Parathyroid adenoma (tissue), 2 donors: ENCODE measurements around the gene DNAH8.

Experiments
- H2AFZ ChIP-seq: fragments of 300-600 bp; sonication (generic); one replicate; pipeline ENCODE4 v1.7.0; 2017; ENCODE audit warnings: antibody characterized with exemption, mild to moderate bottlenecking
- H3K27ac ChIP-seq: fragments of 300-600 bp; sonication (generic); one replicate; pipeline ENCODE4 v1.7.0; 2017
- H3K27me3 ChIP-seq: fragments of 300-600 bp; sonication (generic); one replicate; pipeline ENCODE4 v1.7.0; 2017; ENCODE audit warnings: low read length; ENCODE audit not compliant: control insufficient read depth, insufficient read depth
- H3K36me3 ChIP-seq: fragments of 300-600 bp; sonication (generic); one replicate; pipeline ENCODE4 v1.7.0; 2017; ENCODE audit warnings: low read length; ENCODE audit not compliant: control insufficient read depth, insufficient read depth
- H3K4me1 ChIP-seq: fragments of 300-600 bp; sonication (generic); one replicate; pipeline ENCODE4 v1.7.0; 2017; ENCODE audit warnings: control low read depth
- H3K4me2 ChIP-seq: fragments of 300-600 bp; sonication (generic); one replicate; pipeline ENCODE4 v1.7.0; 2017; ENCODE audit warnings: low read length
- H3K4me3 ChIP-seq: fragments of 300-600 bp; sonication (generic); one replicate; pipeline ENCODE4 v1.7.0; 2017; ENCODE audit warnings: low read depth, low read length
- H3K79me2 ChIP-seq: fragments of 300-600 bp; sonication (generic); one replicate; pipeline ENCODE4 v1.7.0; 2017; ENCODE audit warnings: control low read depth
- H3K9ac ChIP-seq: fragments of 300-600 bp; sonication (generic); one replicate; pipeline ENCODE4 v1.7.0; 2017; ENCODE audit warnings: mild to moderate bottlenecking
- H3K9me3 ChIP-seq: fragments of 300-600 bp; sonication (generic); one replicate; pipeline ENCODE4 v1.7.0; 2017; ENCODE audit warnings: low read length; ENCODE audit not compliant: control insufficient read depth
- TF ChIP-seq, protein P1 (sequence below): fragments of 300-600 bp; sonication (generic); IDR thresholded peaks from one replicate; pipeline ENCODE4 v1.7.0; 2017; ENCODE audit warnings: antibody characterized with exemption, mild to moderate bottlenecking
- donor health status: primary hyperparathyroidism.

DNAH8 gene

DNA sequence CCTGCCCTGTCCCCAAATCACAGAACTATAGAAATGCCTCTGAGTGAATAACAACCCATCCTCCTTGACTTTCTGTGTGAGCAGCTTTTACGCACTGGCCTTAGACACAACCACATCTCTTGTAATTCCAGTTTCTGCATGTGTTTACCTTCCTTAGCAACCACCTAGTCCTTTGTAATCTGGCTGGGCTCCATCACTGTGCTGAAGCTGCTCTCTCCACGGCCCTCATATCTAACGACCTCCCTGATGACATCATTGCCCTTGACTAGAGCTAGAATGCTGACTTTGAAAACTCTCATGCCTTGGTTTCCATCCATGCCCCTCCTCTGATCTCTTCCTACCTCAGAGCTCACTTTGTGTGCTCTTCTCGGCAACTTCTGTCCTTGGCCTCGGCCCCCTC is 303.0 kb downstream of the DNAH8 start:
- Histone ChIP-seq H3K27ac (no peak overlapping the region), H3K4me1 (no peaks in the 10 kb centered on the region), H3K4me2 (no peak overlapping the region), H3K79me2 (no peaks in the 10 kb centered on the region), H2AFZ (no peak overlapping the region), H3K27me3 (no peaks in the 10 kb centered on the region), H3K4me3 (no peak overlapping the region), H3K9ac (no peak overlapping the region), H3K9me3 (no peaks in the 10 kb centered on the region), H3K36me3 (no peaks in the 10 kb centered on the region)
- TF ChIP-seq, protein P1, sequence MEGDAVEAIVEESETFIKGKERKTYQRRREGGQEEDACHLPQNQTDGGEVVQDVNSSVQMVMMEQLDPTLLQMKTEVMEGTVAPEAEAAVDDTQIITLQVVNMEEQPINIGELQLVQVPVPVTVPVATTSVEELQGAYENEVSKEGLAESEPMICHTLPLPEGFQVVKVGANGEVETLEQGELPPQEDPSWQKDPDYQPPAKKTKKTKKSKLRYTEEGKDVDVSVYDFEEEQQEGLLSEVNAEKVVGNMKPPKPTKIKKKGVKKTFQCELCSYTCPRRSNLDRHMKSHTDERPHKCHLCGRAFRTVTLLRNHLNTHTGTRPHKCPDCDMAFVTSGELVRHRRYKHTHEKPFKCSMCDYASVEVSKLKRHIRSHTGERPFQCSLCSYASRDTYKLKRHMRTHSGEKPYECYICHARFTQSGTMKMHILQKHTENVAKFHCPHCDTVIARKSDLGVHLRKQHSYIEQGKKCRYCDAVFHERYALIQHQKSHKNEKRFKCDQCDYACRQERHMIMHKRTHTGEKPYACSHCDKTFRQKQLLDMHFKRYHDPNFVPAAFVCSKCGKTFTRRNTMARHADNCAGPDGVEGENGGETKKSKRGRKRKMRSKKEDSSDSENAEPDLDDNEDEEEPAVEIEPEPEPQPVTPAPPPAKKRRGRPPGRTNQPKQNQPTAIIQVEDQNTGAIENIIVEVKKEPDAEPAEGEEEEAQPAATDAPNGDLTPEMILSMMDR: no peak

DNA sequence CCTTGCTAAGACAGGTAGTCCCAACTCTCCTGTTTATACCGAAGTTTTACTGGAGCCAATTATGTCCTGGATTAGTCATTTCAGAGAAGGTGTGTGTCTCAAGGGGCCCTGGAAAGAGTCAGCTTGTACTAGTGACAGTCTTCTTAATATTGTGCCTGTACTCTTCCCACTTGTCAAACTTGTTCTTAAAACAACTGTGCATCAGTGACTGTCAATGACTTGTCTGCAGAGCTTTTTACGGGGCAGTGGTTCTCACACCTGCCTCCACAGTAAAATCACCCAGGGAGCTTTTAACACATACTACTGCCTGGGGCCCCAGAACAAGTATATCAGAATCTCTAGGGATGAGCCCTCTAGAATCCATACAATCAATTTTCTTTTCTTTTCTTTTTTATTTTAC is 305.0 kb downstream of the DNAH8 start:
- TF ChIP-seq, protein P1: no peak
- Histone ChIP-seq H3K4me1 (no peaks in the 10 kb centered on the region), H3K27me3 (no peaks in the 10 kb centered on the region), H3K4me2 (no peak overlapping the region), H3K36me3 (no peaks in the 10 kb centered on the region), H2AFZ (no peak overlapping the region), H3K27ac (no peak overlapping the region), H3K9ac (no peak overlapping the region), H3K79me2 (no peaks in the 10 kb centered on the region), H3K4me3 (no peak overlapping the region), H3K9me3 (no peaks in the 10 kb centered on the region)

- Histone ChIP-seq H3K36me3 (no peaks in the 10 kb centered on the region), H3K79me2 (no peaks in the 10 kb centered on the region), H3K27me3 (no peaks in the 10 kb centered on the region), H3K9me3 (no peaks in the 10 kb centered on the region), H3K4me2 (no peak overlapping the region), H3K4me1 (no peaks in the 10 kb centered on the region), H3K9ac (no peak overlapping the region), H2AFZ (no peak overlapping the region), H3K4me3 (no peak overlapping the region), H3K27ac (no peak overlapping the region)
- TF ChIP-seq, protein P1: no peak
Observed at GRCh38 chr6:39021041-39021440, 305.9 kb downstream of the DNAH8 start.

DNA sequence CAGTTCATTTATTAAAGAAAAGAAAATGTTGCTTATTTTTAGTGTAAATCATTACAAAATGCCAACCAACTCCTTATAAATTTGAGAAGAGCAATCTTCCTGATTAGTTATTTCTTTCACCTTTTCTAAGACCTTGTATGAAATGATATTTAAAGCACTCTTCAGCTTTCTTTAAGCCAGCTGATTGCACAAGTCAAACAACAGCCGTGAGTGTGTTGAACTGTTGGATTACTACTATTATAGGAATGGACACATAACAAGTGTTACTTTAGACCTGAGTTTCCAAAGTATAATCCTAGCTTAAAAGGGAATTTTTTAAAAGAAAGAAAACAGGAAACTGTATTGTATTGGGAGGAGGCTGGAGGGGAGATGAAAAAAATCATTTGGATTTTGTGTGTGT is 306.7 kb downstream of the DNAH8 start:
- Histone ChIP-seq H3K36me3 (no peaks in the 10 kb centered on the region), H3K27ac (no peak overlapping the region), H3K79me2 (no peaks in the 10 kb centered on the region), H3K9ac (no peak overlapping the region), H3K4me1 (no peaks in the 10 kb centered on the region), H3K4me3 (no peak overlapping the region), H2AFZ (no peak overlapping the region), H3K27me3 (no peaks in the 10 kb centered on the region), H3K4me2 (no peak overlapping the region), H3K9me3 (no peaks in the 10 kb centered on the region)
- TF ChIP-seq, protein P1: no peak

DNA sequence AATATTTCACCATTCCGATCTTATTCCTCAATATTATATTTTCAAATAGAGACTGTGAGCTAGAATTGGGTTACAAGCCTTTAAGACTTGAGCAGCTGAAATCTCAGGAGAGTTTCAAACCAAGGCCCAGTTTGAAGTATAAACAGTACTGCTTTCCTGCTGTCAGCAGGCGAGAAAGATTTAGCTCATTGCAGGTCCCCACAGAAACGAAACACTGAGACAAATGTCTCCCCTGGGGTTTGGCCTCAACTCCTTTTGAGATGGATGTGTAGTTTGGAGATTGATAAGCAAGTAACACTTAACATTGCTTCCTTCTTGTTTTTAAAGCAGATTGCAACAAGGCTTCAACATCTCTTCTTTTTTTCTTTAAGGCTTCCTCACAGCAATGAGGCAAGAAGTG is 311.1 kb downstream of the DNAH8 start:
- Histone ChIP-seq H3K36me3 (no peaks in the 10 kb centered on the region), H3K79me2 (no peaks in the 10 kb centered on the region), H3K4me1 (no peaks in the 10 kb centered on the region), H2AFZ (no peak overlapping the region), H3K27ac (no peak overlapping the region), H3K4me3 (no peak overlapping the region), H3K4me2 (no peak overlapping the region), H3K9ac (no peak overlapping the region), H3K9me3 (no peaks in the 10 kb centered on the region), H3K27me3 (no peaks in the 10 kb centered on the region)
- TF ChIP-seq, protein P1: no peak
